Measurements from ENCODE around the gene ATP11A. TPM values are rescaled to one million over a fixed set of nuclear protein-coding genes. Genes with fewer than 3 reads are reported as not detected.

ATP11A gene
- total RNA-seq, 2 experiments from 2014 or later, result 42.1 to 50.7 TPM

DNA sequence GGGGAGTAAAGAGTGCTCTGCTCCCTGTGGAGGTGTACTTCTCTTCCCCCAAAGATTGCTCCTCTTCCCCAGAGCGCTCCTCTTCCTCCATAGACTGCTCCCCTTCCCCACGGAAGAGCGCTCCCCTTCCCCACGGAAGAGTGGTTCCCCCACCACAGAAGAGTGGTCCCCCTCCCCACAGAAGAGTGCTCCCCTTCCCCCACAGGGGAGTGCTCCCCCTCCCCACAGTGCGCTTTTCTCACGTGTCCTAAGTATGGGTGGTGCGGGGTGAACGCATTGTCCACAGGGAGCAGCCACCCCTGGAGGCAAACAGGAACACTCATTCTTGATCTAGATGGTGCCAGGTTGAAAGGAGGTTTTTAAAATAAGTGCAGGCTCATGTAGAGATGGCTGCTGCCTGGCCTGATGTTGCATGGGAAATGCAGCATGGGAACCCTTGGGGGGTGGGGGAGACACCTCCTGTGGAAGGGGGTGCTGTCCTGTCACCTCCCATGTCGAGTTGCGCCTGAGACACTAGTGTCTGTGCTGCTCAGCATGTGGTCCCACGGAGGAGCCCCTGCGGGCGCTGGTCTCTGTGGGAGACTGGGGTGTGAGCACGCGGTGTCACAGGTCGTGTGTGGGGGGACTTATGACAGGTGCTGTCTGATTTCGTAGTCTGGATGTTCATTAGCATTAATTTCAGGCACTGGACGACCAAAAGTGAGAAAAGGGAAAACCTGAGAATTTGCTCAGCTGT, 52.2 kb downstream of the ATP11A start:
- DNase-seq (no peak), ATAC-seq (no peak)
- Mint-ChIP-seq H3K4me3 (no peak overlapping the region), H3K27me3 (no peaks in the 10 kb centered on the region), H3K4me1 (peaks cover 34% of the 10 kb centered on the region), H3K36me3 (ENCODE audit: low read depth) (no peaks in the 10 kb centered on the region), H3K27ac (no peak overlapping the region), H3K9me3 (ENCODE audit: low read depth) (no peaks in the 10 kb centered on the region)
- POLR2A ChIA-PET, result no interaction called here
- intact Hi-C loops (cut with DNase I, micrococcal nuclease), result no loop called here
- CTCF ChIA-PET, result no interaction called here

DNA sequence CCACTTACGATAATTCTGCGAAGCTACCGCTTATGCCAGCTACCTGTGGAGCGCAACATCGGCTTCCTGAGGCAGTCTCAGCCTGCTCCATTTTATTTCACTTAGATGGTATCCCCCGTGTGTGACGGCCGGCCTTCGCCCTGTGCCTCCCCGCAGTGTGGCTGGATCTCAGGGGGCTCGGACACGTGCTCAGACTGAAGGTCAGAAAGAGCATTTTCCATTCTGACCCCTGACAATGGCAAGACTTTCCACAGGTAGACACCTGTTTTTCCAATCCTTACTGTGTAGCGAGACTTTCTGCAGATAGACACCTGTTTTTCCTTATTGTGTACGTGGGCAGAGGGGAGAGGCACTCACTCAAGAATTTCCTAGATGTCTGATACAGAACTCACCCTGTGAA, 52.7 kb downstream of the ATP11A start:
- H3K36me3 Mint-ChIP-seq (ENCODE audit: low read depth), result no peaks in the 10 kb centered on the region
- ChIA-PET CTCF (no interaction called here), POLR2A (no interaction called here)
- H3K9me3 Mint-ChIP-seq (ENCODE audit: low read depth), result no peaks in the 10 kb centered on the region
- H3K4me1 Mint-ChIP-seq, result peaks cover 35% of the 10 kb centered on the region
- H3K27ac Mint-ChIP-seq, result no peak overlapping the region
- ATAC-seq (no peak), DNase-seq (no peak)
- H3K4me3 Mint-ChIP-seq, result no peak overlapping the region
- H3K27me3 Mint-ChIP-seq, result no peaks in the 10 kb centered on the region
- intact Hi-C loops (cut with DNase I, micrococcal nuclease), result no loop called here

DNA sequence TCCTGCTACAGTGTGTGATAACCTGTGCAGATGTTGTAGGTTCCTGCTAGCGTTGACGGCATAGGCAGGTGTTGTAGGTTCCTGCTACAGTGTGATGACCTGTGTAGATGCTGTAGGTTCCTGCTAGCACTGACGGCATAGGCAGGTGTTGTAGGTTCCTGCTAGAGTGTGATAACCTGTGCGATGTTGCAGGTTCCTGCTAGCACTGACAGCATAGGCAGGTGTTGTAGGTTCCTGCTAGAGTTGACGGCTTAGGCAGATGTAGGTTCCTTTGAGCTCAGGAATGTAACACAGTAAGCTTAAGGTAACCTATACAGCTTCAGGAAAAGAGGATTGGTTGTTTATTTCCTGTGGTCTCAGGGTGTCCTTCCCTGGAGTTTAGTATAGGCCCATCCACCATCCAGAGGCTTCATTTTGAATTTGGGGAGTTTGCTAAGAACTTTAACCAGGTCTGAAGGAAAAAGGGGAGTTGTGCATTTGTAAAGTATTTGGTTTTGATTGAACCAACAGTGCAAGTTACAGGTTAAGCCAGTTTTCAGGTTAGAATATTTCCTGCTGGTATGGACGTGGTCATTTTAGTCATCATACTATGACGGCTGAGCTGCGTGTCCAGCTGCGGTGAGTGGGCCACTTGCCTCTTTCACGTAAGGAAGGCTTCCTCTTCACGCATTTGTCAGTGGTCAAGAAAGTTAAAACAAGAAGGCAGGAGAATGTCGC, 53.8 kb downstream of the ATP11A start:
- H3K9me3 Mint-ChIP-seq (ENCODE audit: low read depth), result no peaks in the 10 kb centered on the region
- no peaks in the 10 kb centered on the region for H3K27me3 Mint-ChIP-seq
- H3K4me1 Mint-ChIP-seq, result peaks cover 35% of the 10 kb centered on the region
- H3K36me3 Mint-ChIP-seq (ENCODE audit: low read depth), result no peaks in the 10 kb centered on the region
- H3K27ac Mint-ChIP-seq, result no peak overlapping the region
- H3K4me3 Mint-ChIP-seq, result no peak overlapping the region
- DNase-seq (no peak), ATAC-seq (no peak)
- POLR2A ChIA-PET, result interaction anchor here (0.5 kb wide), 1 partner anchor 220 kb away, joined by 3 read pairs; no protein-coding TSS in a partner anchor
- intact Hi-C loops (cut with DNase I, micrococcal nuclease), result no loop called here
- CTCF ChIA-PET, result interaction anchor here (0.6 kb wide), 1 partner anchor 18 kb away, joined by 3 read pairs; no protein-coding TSS in a partner anchor

DNA sequence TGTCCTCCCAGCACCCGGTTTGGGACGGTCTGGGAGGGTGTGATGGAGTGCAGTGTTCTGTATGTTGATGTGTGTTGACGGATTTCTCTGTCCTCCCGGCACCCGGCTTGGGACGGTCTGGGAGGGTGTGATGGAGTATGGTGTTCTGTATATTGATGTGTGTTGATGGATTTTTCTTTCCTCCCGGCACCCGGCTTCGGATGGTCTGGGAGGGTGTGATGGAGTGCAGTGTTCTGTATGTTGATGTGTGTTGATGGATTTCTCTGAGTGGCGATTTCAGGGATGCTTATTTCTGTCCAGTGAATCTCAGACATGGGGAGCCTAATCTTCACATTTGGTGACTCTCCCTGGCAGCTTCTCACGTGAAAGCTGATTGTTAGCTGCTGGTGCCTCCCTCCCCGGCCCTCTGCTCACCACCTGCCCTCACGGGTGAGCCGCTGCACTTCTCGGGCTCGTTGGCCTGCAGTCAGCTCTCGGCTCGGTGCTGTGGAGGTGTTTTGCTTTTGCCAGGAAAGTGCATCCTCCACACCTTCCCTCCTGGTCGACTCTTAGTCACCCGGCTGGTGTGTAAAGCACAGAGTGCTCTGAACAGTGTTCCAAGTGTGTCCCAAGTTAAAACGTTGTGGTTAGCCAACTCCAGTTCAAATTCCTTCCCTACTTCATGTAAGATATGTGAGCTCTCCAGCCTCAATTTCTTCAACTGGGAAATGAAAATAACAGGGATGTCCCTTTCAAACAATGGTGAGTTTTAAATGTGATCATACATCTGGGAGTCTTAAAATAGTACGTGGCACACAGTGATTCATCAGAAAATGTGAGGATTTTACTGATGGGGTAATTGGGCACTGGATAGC, 54.6 kb downstream of the ATP11A start:
- H3K36me3 Mint-ChIP-seq (ENCODE audit: low read depth), result no peaks in the 10 kb centered on the region
- no peaks in the 10 kb centered on the region for H3K9me3 Mint-ChIP-seq (ENCODE audit: low read depth)
- ATAC-seq (no peak), DNase-seq (no peak)
- CTCF ChIA-PET, result interaction anchor here (0.6 kb wide), 2 partner anchors 12 to 18 kb away, joined by 3 read pairs; no protein-coding TSS in a partner anchor
- POLR2A ChIA-PET, result interaction anchor here (0.5 kb wide), 1 partner anchor 219 kb away, joined by 3 read pairs; no protein-coding TSS in a partner anchor
- no peaks in the 10 kb centered on the region for H3K27me3 Mint-ChIP-seq
- H3K4me1 Mint-ChIP-seq, result peaks cover 33% of the 10 kb centered on the region
- intact Hi-C loops (cut with DNase I, micrococcal nuclease), result no loop called here
- no peak overlapping the region for H3K27ac Mint-ChIP-seq
- no peak overlapping the region for H3K4me3 Mint-ChIP-seq

DNA sequence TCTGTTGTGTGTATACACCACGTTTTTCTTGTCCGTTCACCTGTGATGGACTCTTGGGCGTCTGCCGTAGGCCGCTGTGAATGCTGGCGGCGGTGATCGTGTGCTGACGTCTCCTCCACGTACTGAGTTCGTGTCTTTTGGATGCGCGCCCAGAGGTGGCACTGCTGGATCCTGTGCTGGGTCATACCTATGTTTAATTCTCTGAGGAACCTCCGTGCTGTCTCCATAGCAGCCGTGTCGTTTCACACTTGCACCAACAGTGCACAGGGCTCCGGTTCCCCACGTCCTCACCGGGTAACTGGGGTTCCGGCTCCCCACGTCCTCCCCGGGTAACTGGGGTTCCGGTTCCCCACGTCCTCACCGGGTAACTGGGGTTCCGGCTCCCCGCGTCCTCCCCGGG, 56.2 kb downstream of the ATP11A start:
- no peaks in the 10 kb centered on the region for H3K27me3 Mint-ChIP-seq
- H3K4me3 Mint-ChIP-seq, result no peak overlapping the region
- ATAC-seq (no peak), DNase-seq (no peak)
- no peaks in the 10 kb centered on the region for H3K9me3 Mint-ChIP-seq (ENCODE audit: low read depth)
- POLR2A ChIA-PET, result no interaction called here
- H3K4me1 Mint-ChIP-seq, result peaks cover 26% of the 10 kb centered on the region
- H3K27ac Mint-ChIP-seq, result no peak overlapping the region
- CTCF ChIA-PET, result no interaction called here
- intact Hi-C loops (cut with DNase I, micrococcal nuclease), result no loop called here
- H3K36me3 Mint-ChIP-seq (ENCODE audit: low read depth), result no peaks in the 10 kb centered on the region

DNA sequence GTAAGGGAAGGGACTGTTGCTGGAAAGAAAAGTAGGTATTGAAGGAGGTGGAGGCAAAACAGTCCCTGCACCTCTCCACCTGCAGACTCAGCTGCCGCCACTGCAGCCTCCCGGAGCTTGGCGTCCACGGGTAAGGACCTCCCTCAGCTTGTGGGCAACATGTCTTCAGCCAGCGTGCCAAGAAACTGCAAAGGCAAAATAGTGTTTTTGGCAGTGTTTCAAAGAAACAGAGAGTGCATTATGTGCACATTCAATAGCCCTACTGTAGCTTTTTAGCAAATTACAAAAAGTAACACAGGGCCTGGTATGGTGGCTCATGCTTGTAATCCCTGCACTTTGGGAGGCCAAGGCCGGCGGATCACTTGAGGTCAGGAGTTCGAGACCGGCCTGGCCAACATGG, 57.4 kb downstream of the ATP11A start:
- no peaks in the 10 kb centered on the region for H3K9me3 Mint-ChIP-seq (ENCODE audit: low read depth)
- ATAC-seq (no peak), DNase-seq (no peak)
- no peaks in the 10 kb centered on the region for H3K27me3 Mint-ChIP-seq
- ChIA-PET CTCF (interaction anchor here (0.6 kb wide), 1 partner anchor 99 kb away, joined by 3 read pairs; no protein-coding TSS in a partner anchor), POLR2A (no interaction called here)
- H3K4me3 Mint-ChIP-seq, result no peak overlapping the region
- H3K36me3 Mint-ChIP-seq (ENCODE audit: low read depth), result no peaks in the 10 kb centered on the region
- H3K27ac Mint-ChIP-seq, result no peak overlapping the region
- H3K4me1 Mint-ChIP-seq, result peaks cover 21% of the 10 kb centered on the region
- intact Hi-C loops (cut with DNase I, micrococcal nuclease), result no loop called here

DNA sequence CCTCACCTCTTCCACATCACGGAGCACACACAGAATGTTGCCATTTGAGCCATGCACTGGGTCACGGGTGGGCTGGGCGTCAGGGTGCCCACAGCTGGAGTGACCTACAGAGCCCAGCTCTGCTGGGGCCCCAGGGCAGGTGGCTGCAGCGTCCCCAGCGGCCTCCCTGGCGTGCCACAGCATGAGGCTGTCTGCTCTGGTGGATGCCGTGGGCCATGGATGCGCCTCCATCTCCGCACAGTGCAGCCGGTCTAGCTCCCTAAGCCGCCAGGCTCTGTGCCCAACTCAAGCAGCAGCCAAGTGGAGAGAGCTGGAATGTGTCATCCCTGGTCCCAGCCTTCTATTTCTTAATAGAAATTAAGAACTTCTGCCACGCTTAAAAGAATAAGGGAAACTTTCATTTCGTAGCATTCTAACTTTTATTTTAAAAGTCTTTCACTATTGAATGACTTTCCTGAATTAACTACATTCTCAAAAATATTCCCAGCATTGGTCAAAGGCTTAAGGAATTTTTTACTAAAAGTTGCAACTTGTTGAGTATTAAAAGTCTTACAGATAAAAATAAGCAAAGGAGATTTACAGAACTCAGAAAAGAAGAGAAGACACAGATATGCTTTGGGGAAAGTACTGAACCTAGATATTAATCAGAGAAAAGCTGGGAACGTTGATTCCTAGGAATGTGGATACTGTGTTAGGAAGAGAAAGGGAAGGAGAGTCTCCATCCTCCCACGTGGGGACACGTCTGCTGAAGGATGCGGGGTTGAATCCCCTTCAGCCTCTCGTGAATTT, 59.3 kb downstream of the ATP11A start:
- no peaks in the 10 kb centered on the region for H3K9me3 Mint-ChIP-seq (ENCODE audit: low read depth)
- H3K27me3 Mint-ChIP-seq, result no peaks in the 10 kb centered on the region
- intact Hi-C loops (cut with DNase I, micrococcal nuclease), result no loop called here
- POLR2A ChIA-PET, result no interaction called here
- H3K4me3 Mint-ChIP-seq, result no peak overlapping the region
- ATAC-seq (no peak), DNase-seq (no peak)
- H3K36me3 Mint-ChIP-seq (ENCODE audit: low read depth), result no peaks in the 10 kb centered on the region
- CTCF ChIA-PET, result no interaction called here
- no peak overlapping the region for H3K27ac Mint-ChIP-seq
- H3K4me1 Mint-ChIP-seq, result peaks cover 22% of the 10 kb centered on the region

DNA sequence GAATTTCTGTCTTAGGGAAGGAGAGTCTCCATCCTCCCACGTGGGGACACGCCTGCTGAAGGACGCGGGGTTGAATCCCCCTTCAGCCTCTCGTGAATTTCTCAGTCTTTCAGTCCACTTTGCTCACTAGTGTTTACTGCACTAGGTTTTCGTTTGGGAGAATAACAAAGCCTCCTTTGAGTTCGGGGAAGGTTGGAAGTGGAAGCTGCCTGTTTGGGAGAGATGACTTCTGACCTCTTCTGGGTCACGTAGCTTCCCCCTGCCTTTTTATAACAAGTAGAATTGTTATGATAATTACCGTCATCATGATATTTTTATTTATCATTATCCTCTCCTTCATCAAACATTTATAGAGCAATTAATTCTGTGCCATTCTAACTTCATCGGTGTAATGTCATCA, 60.7 kb downstream of the ATP11A start:
- H3K27ac Mint-ChIP-seq, result no peak overlapping the region
- H3K4me3 Mint-ChIP-seq, result no peak overlapping the region
- H3K9me3 Mint-ChIP-seq (ENCODE audit: low read depth), result no peaks in the 10 kb centered on the region
- DNase-seq, result no peak
- H3K4me1 Mint-ChIP-seq, result peaks cover 18% of the 10 kb centered on the region
- intact Hi-C loops (cut with DNase I, micrococcal nuclease), result no loop called here
- POLR2A ChIA-PET, result no interaction called here
- CTCF ChIA-PET, result no interaction called here
- ATAC-seq, result no peak
- no peaks in the 10 kb centered on the region for H3K27me3 Mint-ChIP-seq
- H3K36me3 Mint-ChIP-seq (ENCODE audit: low read depth), result no peaks in the 10 kb centered on the region

DNA sequence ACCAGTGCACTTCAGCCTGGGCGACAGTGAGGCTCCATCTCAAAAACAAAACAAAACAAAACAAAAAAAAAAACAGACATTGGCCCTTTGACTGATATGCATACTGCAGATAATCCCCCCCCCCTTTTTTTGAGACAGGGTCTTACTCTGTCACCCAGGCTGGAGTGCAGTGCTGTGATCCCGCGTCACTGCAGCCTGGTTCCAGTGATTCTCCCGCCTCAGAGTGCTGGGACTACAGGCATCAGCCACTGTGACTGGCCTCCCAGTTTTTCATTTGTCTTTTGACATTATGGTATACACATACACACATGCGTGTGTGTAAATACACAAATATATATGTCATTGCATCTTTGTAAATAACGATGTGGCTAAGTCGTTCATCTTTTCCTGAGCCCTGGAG, 61.8 kb downstream of the ATP11A start:
- ChIA-PET CTCF (no interaction called here), POLR2A (no interaction called here)
- DNase-seq (no peak), ATAC-seq (no peak)
- Mint-ChIP-seq H3K4me3 (no peak overlapping the region), H3K9me3 (ENCODE audit: low read depth) (no peaks in the 10 kb centered on the region), H3K36me3 (ENCODE audit: low read depth) (no peaks in the 10 kb centered on the region), H3K27ac (no peak overlapping the region), H3K4me1 (peaks cover 18% of the 10 kb centered on the region), H3K27me3 (no peaks in the 10 kb centered on the region)
- intact Hi-C loops (cut with DNase I, micrococcal nuclease), result loop anchor here in 1 of 2 experiments (2.0 kb wide), 1 partner anchor 63 kb away; no protein-coding TSS in a partner anchor

DNA sequence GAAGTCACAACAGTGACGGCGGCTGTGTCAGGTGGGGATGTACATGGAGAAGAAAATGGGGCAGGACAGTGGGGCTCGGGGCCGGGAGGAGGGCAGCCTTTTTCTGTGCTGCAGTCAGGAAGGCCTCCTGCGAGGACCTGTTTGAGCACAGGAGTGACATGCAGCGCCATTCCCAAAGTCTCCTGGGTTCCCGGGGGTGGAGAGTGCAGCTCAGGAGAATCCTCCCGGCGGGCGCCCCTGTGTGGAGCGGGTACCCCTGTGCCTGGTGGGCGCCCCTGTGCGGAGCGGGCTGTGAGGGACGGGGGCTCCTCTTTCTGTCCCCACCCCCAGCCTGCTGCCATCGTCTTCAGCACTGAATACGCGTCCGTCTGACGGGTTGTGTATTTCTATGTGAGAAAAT, 62.4 kb downstream of the ATP11A start:
- no peaks in the 10 kb centered on the region for H3K9me3 Mint-ChIP-seq (ENCODE audit: low read depth)
- ATAC-seq (no peak), DNase-seq (no peak)
- POLR2A ChIA-PET, result no interaction called here
- H3K27ac Mint-ChIP-seq, result no peak overlapping the region
- H3K4me1 Mint-ChIP-seq, result peaks cover 14% of the 10 kb centered on the region
- no peaks in the 10 kb centered on the region for H3K36me3 Mint-ChIP-seq (ENCODE audit: low read depth)
- no peaks in the 10 kb centered on the region for H3K27me3 Mint-ChIP-seq
- no peak overlapping the region for H3K4me3 Mint-ChIP-seq
- intact Hi-C loops (cut with DNase I, micrococcal nuclease), result loop anchor here in 1 of 2 experiments (2.0 kb wide), 1 partner anchor 63 kb away; no protein-coding TSS in a partner anchor
- CTCF ChIA-PET, result no interaction called here

All from activated CD4-positive, alpha-beta T cell treated with anti-CD3 and anti-CD28 coated beads for 36 hours (primary cell).